Liver (tissue), 3 donors: Measurements from ENCODE around the gene GRIK2.

Source experiments
- ATF3 ChIP-seq: IDR thresholded peaks from 2 replicates; pipeline ENCODE4 v1.6.1; 2016; ENCODE audit warnings: antibody characterized with exemption
- CTCF ChIP-seq: fragments of 150-350 bp; IDR thresholded peaks from 2 replicates; pipeline ENCODE4 v1.5.1; 2017; ENCODE audit warnings: improper control_type of control experiment, low read depth, low read length; ENCODE audit not compliant: missing input control
- GABPA ChIP-seq, 2 donors: IDR thresholded peaks in 1 of 2; conservative IDR thresholded peaks in 1 of 2; 2 replicates each; pipeline ENCODE4 v1.6.1; 2016; ENCODE audit warnings: antibody characterized with exemption in 2 of 2, mild to moderate bottlenecking in 1 of 2, moderate library complexity in 1 of 2
- REST ChIP-seq: IDR thresholded peaks from 2 replicates; pipeline ENCODE4 v1.6.1; 2016; ENCODE audit warnings: antibody characterized with exemption, mild to moderate bottlenecking
- YY1 ChIP-seq: IDR thresholded peaks from 2 replicates; pipeline ENCODE4 v1.6.1; 2016; ENCODE audit warnings: antibody characterized with exemption, mild to moderate bottlenecking
- donor health status: healthy.
- donor health status: healthy.

GRCh38 chr6:101429845-101430244 is 36.3 kb downstream of the GRIK2 start:
- TF ChIP-seq CTCF = no peak
- TF ChIP-seq REST = no peak
- no peak for TF ChIP-seq GABPA (IDR thresholded peaks at IDR 0.05 in 1 of 2, conservative IDR thresholded peaks at IDR 0.05 in 1 of 2)
- no peak for TF ChIP-seq YY1
- TF ChIP-seq ATF3 = no peak
